ENCODE data around the gene RSL1D1. TPM values are rescaled to one million over a fixed set of nuclear protein-coding genes. Genes with fewer than 3 reads are reported as not detected.

The RSL1D1 gene
- total and polyA plus RNA-seq, 11 donors, result 38.3 to 125 (median 88.1) TPM

Other genes starting within 250 kb of the RSL1D1 start
- gene SNN, start 183.1 kb downstream of the RSL1D1 start, total RNA-seq, result 10 to 100 TPM; 17.0 to 60.0 (median 36.4) TPM
- 10 to 100 TPM; 12.5 to 38.4 TPM for gene SNN, start 183.1 kb downstream of the RSL1D1 start, polyA plus RNA-seq
- 10 to 100 TPM; 18.9 to 29.3 (median 25.9) TPM for gene TXNDC11, start 108.7 kb downstream of the RSL1D1 start, total RNA-seq
- gene TXNDC11, start 108.7 kb downstream of the RSL1D1 start, polyA plus RNA-seq, result 10 to 100 TPM; 23.6 to 53.1 TPM
- gene ZC3H7A, start 54.3 kb downstream of the RSL1D1 start, total RNA-seq, result 10 to 100 TPM; 20.2 to 42.3 (median 29.7) TPM
- 10 to 100 TPM; 16.9 to 17.7 TPM for gene ZC3H7A, start 54.3 kb downstream of the RSL1D1 start, polyA plus RNA-seq
- gene GSPT1, start 64.4 kb upstream of the RSL1D1 start, total RNA-seq, result 100 to 1,000 TPM in 2 of 9 donors, 10 to 100 TPM in 7; 58.2 to 131 (median 91.1) TPM
- 100 to 1,000 TPM in 1 of 2 donors, 10 to 100 TPM in 1; 16.3 to 107 TPM for gene GSPT1, start 64.4 kb upstream of the RSL1D1 start, polyA plus RNA-seq
- gene NPIPB2, start 90.5 kb upstream of the RSL1D1 start, total RNA-seq, result 1 to 10 TPM; 1.1 to 6.1 (median 2.5) TPM
- gene NPIPB2, start 90.5 kb upstream of the RSL1D1 start, polyA plus RNA-seq, result 1 to 10 TPM; 4.0 to 8.4 TPM
- under 1 TPM in 1 of 9 donors, not detected in 8; 0.99 TPM for gene TNFRSF17, start 113.7 kb upstream of the RSL1D1 start, total RNA-seq
- not detected for gene TNFRSF17, start 113.7 kb upstream of the RSL1D1 start, polyA plus RNA-seq
- gene SNX29, start 125.2 kb upstream of the RSL1D1 start, total RNA-seq, result 10 to 100 TPM in 8 of 9 donors, 1 to 10 TPM in 1; 8.4 to 26.2 (median 12.9) TPM
- 1 to 10 TPM; 3.7 to 4.3 TPM for gene SNX29, start 125.2 kb upstream of the RSL1D1 start, polyA plus RNA-seq

Measured in heart left ventricle (tissue), 11 donors.